ENCODE measurements around the gene OR5H14.
"Not testable (repeated sequence)": the region's sequence is repeated elsewhere in the genome, so short reads cannot be mapped to it uniquely, and the experiment has no call there.

GRCh38 chr3:98196293-98196692, 49.0 kb downstream of the OR5H14 start:
- not testable (repeated sequence) for TF ChIP-seq CTCF, POLR2A (IDR thresholded peaks at IDR 0.05)
